IPS DF 19.7 (cell line): ENCODE measurements around the gene ZNF521.
"Not testable (repeated sequence)": the region's sequence is repeated elsewhere in the genome, so short reads cannot be mapped to it uniquely, and the experiment has no call there.

Experiments used
- DNase-seq: peaks from one replicate; pipeline ENCODE4 v3.0.0-alpha.2; 2013; ENCODE audit warnings: low read depth, low spot score

ZNF521 gene

GRCh38 chr18:25033175-25033574 lies 318.8 kb downstream of the ZNF521 start:
- DNase-seq: not testable (repeated sequence)

DNA sequence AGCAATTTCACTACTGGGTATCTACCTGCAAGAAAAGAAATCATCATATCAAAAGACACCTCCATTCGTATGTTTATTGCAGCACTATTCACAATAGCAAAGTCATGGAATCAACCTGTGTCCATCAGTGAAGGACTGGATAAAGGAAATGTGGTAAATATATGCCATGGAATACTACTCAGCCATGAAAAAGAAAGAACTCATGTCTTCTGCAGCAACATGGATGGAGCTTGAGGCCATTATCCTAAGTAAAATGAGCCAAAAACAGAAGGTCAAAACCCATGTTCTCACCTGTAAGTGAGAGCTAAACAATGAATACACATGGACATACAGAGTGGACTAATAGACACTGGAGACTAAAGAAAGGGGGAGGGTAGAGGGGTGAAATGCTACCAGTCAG lies 322.2 kb downstream of the ZNF521 start:
- no peak for DNase-seq

DNA sequence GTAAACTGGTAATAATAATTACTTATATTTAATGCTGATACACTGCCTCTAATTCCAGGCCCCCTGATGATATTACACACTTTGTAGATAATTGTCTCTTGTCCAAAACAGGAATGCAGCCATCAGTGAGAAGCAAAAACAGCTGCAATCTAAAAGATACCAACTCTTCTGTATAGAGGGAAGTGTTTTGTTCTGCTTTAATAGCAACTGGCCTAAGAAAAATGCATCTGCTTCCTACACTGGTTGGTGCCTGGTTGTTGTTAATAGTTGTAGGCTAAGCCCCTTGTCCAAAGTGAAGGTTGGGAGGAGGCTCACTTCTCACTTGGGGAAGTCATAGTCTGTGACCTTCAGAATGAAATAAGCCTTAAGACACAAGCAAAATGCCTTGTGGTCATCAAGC lies 332.0 kb downstream of the ZNF521 start:
- DNase-seq: no peak

- no peak for DNase-seq
Measured at GRCh38 chr18:25019086-25019860, 332.7 kb downstream of the ZNF521 start.

- DNase-seq: no peak
Measured at GRCh38 chr18:25016666-25017065, 335.3 kb downstream of the ZNF521 start.

DNA sequence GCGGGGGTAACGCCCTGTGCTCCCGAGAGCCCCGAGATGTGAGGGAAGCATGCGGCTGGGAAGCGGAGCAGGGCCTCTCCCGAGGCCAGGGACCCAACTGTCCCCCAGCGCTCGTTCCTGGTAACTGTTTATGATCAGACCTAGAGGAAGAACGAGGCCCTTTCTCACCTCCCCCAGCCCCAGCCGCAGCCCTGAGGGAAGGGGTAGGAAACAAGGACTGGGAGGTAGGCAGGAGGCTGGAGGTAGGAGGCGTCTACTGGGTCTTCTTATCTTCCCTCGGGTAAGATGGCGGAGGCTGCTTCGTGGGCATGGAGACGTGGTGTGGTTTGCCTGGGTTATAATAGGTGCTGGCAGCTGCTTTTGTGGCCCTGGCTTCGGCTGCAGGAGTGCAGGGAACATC lies 335.8 kb downstream of the ZNF521 start:
- no peak for DNase-seq
